HL-60 (cell line): ENCODE measurements around the gene RNF180.

Experiments used
- DNase-seq, 2 experiments: peaks; one replicate each; pipeline ENCODE4 v3.0.0-alpha.2; 2010 to 2020; ENCODE audit warnings: low read depth in 1 of 2, low spot score in 1 of 2
- H3K27ac ChIP-seq: fragments of 250-450 bp; sonication (Bioruptor Pico); replicated peaks from 2 replicates; pipeline ENCODE4 v1.5.1; 2020; ENCODE audit warnings: mild to moderate bottlenecking, moderate library complexity
- H3K27me3 ChIP-seq: fragments of 250-450 bp; sonication (Bioruptor Pico); 2 replicates; pipeline ENCODE4 v1.5.1; 2021; ENCODE audit warnings: mild to moderate bottlenecking, moderate library complexity; ENCODE audit not compliant: insufficient read depth, poor library complexity, severe bottlenecking
- H3K4me3 ChIP-seq: replicated peaks from 2 replicates; pipeline ENCODE4 v1.5.1; 2011; ENCODE audit warnings: mild to moderate bottlenecking, control low read depth, low read length; ENCODE audit not compliant: insufficient read depth
- GABPA ChIP-seq: IDR thresholded peaks from 2 replicates; pipeline ENCODE4 v1.6.1; 2012; ENCODE audit warnings: low read depth
- POLR2AphosphoS5 ChIP-seq: IDR thresholded peaks from 2 replicates; pipeline ENCODE4 v1.6.1; 2012; ENCODE audit warnings: low read depth
- SPI1 ChIP-seq: IDR thresholded peaks from 2 replicates; pipeline ENCODE4 v1.6.1; 2012; ENCODE audit warnings: low read depth, mild to moderate bottlenecking, borderline replicate concordance
- TF ChIP-seq, protein P1 (sequence below): IDR thresholded peaks from 2 replicates; pipeline ENCODE4 v1.6.1; 2012; ENCODE audit warnings: low read depth; ENCODE audit not compliant: insufficient replicate concordance
- TF ChIP-seq, protein P2 (sequence below): IDR thresholded peaks from one replicate; pipeline ENCODE4 v1.5.1; 2011; ENCODE audit warnings: low read length, control low read depth, inconsistent platforms; ENCODE audit not compliant: insufficient read depth

Gene RNF180

DNA sequence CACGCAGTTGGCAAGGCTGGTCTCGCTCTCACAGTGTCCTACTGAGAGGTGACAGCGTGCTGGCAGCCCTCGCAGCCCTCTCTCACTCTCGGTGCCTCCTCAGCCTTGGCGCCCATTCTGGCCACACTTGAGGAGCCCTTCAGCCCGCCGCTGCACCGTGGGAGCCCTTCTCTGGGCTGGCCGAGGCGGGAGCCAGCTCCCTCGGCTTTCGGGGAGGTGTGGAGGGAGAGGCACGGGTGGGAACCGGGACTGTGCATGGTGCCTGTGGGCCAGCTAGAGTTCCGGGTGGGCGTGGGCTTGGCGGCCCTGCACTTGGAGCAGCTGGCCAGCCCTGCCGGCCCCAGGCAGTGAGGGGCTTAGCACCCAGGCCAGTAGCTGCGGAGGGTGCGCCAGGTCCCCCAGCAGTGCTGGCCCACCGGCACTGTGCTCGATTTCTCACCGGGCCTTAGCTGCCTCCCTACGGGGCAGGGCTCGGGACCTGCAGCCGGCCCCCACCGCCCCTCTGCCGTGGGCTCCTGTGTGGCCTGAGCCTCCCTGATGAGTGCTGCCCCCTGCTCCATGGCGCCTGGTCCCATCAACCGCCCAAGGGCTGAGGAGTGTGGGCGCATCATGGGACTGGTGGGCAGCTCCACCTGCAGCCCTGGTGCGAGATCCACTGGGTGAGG, 15.7 kb upstream of the RNF180 start:
- Histone ChIP-seq H3K27me3 (no peaks in the 10 kb centered on the region), H3K27ac (no peak overlapping the region), H3K4me3 (no peak overlapping the region)
- no peak for DNase-seq
- no peak for TF ChIP-seq GABPA
- TF ChIP-seq, protein P1, sequence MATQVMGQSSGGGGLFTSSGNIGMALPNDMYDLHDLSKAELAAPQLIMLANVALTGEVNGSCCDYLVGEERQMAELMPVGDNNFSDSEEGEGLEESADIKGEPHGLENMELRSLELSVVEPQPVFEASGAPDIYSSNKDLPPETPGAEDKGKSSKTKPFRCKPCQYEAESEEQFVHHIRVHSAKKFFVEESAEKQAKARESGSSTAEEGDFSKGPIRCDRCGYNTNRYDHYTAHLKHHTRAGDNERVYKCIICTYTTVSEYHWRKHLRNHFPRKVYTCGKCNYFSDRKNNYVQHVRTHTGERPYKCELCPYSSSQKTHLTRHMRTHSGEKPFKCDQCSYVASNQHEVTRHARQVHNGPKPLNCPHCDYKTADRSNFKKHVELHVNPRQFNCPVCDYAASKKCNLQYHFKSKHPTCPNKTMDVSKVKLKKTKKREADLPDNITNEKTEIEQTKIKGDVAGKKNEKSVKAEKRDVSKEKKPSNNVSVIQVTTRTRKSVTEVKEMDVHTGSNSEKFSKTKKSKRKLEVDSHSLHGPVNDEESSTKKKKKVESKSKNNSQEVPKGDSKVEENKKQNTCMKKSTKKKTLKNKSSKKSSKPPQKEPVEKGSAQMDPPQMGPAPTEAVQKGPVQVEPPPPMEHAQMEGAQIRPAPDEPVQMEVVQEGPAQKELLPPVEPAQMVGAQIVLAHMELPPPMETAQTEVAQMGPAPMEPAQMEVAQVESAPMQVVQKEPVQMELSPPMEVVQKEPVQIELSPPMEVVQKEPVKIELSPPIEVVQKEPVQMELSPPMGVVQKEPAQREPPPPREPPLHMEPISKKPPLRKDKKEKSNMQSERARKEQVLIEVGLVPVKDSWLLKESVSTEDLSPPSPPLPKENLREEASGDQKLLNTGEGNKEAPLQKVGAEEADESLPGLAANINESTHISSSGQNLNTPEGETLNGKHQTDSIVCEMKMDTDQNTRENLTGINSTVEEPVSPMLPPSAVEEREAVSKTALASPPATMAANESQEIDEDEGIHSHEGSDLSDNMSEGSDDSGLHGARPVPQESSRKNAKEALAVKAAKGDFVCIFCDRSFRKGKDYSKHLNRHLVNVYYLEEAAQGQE: no peak
- no peak for TF ChIP-seq POLR2AphosphoS5
- no peak for TF ChIP-seq SPI1
- TF ChIP-seq, protein P2, sequence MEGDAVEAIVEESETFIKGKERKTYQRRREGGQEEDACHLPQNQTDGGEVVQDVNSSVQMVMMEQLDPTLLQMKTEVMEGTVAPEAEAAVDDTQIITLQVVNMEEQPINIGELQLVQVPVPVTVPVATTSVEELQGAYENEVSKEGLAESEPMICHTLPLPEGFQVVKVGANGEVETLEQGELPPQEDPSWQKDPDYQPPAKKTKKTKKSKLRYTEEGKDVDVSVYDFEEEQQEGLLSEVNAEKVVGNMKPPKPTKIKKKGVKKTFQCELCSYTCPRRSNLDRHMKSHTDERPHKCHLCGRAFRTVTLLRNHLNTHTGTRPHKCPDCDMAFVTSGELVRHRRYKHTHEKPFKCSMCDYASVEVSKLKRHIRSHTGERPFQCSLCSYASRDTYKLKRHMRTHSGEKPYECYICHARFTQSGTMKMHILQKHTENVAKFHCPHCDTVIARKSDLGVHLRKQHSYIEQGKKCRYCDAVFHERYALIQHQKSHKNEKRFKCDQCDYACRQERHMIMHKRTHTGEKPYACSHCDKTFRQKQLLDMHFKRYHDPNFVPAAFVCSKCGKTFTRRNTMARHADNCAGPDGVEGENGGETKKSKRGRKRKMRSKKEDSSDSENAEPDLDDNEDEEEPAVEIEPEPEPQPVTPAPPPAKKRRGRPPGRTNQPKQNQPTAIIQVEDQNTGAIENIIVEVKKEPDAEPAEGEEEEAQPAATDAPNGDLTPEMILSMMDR: no peak

DNA sequence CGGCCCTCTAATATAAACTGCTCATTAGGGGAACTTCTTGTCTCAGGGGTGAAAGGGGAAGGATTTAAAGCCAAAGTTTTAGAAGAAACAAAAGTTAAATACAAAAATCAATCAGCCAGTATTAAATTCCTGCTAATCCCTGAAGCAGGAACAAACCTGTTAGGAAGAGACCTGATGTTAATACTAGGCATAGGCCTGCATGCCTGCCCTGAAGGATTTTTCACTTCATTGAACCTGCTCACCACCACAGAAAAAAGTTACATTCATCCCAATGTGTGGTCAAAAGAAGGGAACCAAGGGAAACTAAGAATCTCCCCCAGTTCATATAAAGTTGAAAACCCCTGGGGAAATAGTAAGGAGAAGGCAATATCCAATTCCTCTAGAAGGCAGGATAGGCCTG, 9.4 kb upstream of the RNF180 start:
- Histone ChIP-seq H3K27me3 (no peaks in the 10 kb centered on the region), H3K4me3 (no peak overlapping the region), H3K27ac (no peak overlapping the region)
- no peak for DNase-seq
- TF ChIP-seq GABPA: no peak
- no peak for TF ChIP-seq SPI1
- no peak for TF ChIP-seq POLR2AphosphoS5
- TF ChIP-seq, protein P1: no peak
- TF ChIP-seq, protein P2: no peak

DNA sequence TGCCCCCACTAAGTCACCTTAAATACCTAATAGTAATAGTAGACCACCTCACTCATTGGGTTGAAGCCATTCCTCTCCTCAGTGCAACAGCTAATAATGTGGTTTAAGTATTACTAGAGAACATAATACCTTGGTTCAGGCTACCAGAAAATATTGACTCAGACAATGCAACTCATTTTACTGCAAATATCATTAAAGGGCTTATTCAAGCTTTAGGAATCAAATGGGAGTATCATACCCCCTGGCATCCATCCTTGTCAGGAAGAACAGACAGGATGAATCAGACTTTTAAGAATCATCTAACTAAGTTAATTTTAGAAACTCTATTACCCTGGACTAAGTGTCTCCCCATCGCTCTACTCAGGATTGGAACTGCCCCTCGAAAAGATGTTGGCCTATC, 6.8 kb upstream of the RNF180 start:
- Histone ChIP-seq H3K27me3 (no peaks in the 10 kb centered on the region), H3K27ac (no peak overlapping the region), H3K4me3 (no peak overlapping the region)
- TF ChIP-seq POLR2AphosphoS5 (no peak), SPI1 (no peak), GABPA (no peak)
- TF ChIP-seq, protein P2: no peak
- TF ChIP-seq, protein P1: no peak
- DNase-seq: no peak
